Sigmoid colon (tissue), 4 donors: ENCODE data around the gene LRRC63.

Source experiments
- CTCF ChIP-seq, 4 experiments: fragments of 450-650 bp in 3 of 4; fragments of 200-600 bp in 1 of 4; IDR thresholded peaks; one replicate each; pipeline ENCODE4 v1.5.1; 2016 to 2019; ENCODE audit warnings: antibody characterized with exemption in 4 of 4, mild to moderate bottlenecking in 3 of 4, moderate library complexity in 2 of 4
- EP300 ChIP-seq, 4 donors: sonication (generic); formaldehyde crosslinking; IDR thresholded peaks; one replicate each; pipeline ENCODE4 v1.6.1; 2017; ENCODE audit warnings: antibody characterized with exemption in 4 of 4
- POLR2A ChIP-seq, 2 donors: fragments of 450-650 bp; IDR thresholded peaks; one replicate each; pipeline ENCODE4 v1.6.1; 2016; ENCODE audit warnings: antibody characterized with exemption in 2 of 2, mild to moderate bottlenecking in 2 of 2, moderate library complexity in 2 of 2
- POLR2AphosphoS5 ChIP-seq, 4 donors: sonication (generic); formaldehyde crosslinking; IDR thresholded peaks; one replicate each; pipeline ENCODE4 v1.6.1; 2017; ENCODE audit warnings: antibody characterized with exemption in 4 of 4

DNA sequence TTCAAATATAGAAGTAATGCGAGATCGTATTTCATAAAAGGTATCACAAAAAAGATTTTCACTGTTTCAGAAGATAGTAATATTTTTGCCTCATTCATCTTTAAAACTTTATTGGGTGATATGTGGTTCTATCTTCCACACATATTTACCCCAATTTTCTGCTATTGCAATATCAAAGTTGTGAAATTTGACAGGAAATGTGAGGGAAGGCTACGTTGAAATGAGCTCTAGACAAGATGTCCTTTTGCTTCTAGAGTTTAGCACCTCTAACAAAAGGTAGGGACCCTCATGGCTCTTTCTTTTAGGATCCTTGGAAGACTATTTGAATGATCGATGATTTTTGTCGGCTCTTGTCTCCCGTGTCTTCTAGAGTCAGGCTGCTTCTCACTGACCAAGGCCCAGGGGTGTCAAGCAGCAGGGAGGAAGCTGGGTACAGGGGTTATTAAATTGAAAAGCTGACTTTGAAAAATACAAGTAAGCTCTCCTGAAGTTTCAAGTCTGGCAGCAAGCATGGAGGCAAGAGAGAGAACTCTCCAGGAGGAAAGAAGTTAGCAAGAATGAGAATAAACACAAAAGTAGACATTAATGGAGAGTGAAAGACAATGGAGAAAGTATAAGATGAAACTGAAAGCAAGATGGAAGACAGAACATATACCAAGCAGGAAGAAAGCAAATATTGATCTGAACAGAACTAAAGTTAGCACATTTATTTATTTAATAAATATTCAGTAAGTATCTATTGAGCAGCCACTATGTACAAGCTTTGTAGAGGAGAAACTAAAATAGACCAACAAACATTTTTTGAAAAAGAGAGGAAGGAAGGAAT lies 101.9 kb downstream of the LRRC63 start:
- TF ChIP-seq EP300 (IDR thresholded peaks at IDR 0.05) (no peak), CTCF (IDR thresholded peaks at IDR 0.05) (no peak), POLR2A (IDR thresholded peaks at IDR 0.05) (no peak), POLR2AphosphoS5 (IDR thresholded peaks at IDR 0.05) (no peak)
